ENCODE results near the gene C19orf38. TPM values are rescaled to one million over a fixed set of nuclear protein-coding genes. Genes with fewer than 3 reads are reported as not detected.

C19orf38 gene
- total RNA-seq, 2 experiments from 2014 or later, result 5.2 to 7.5 TPM

- BruUV-seq (replicated peaks), result no TSS peak
- Histone ChIP-seq H3K9me2 (ENCODE audit: insufficient read depth, low read length) (no peaks in the 10 kb centered on the region), H3K79me2 (ENCODE audit: insufficient read depth, low read depth, low read length) (no peaks in the 10 kb centered on the region), H4K20me1 (ENCODE audit: insufficient read depth, low read length) (no peaks in the 10 kb centered on the region), H2AFZ (ENCODE audit: low read length) (no peak overlapping the region), H3K27ac (ENCODE audit: low read depth, low read length, poor library complexity, severe bottlenecking) (no peak overlapping the region), H3K36me3 (ENCODE audit: insufficient read depth, low read length) (peaks cover 56% of the 10 kb centered on the region), H3K9me3 (ENCODE audit: low read length) (no peaks in the 10 kb centered on the region), H3K4me3 (ENCODE audit: low read depth, low read length, poor library complexity, severe bottlenecking) (no peak overlapping the region), H3K4me2 (ENCODE audit: low read length) (no peak overlapping the region), H3K4me1 (ENCODE audit: insufficient read depth, low read length, poor library complexity, severe bottlenecking) (no peaks in the 10 kb centered on the region)
- intact Hi-C loops (cut with micrococcal nuclease; ENCODE audit: unreplicated experiment), result no loop called here
- TF ChIP-seq CTCF (conservative IDR thresholded peaks at IDR 0.05; ENCODE audit: low read length), result no peak
- TF ChIP-seq EZH2phosphoT487 (IDR thresholded peaks at IDR 0.05; ENCODE audit: borderline replicate concordance, low read depth, low read length), result no peak
- POLR2A ChIA-PET, result no interaction called here
- CTCF ChIA-PET (ENCODE audit: unreplicated experiment), result no interaction called here
- no peak for DNase-seq (ENCODE audit: low spot score)
Observed at GRCh38 chr19:10823690-10824089, 24.5 kb upstream of the C19orf38 start.

- BruUV-seq (replicated peaks), result no TSS peak
- Histone ChIP-seq H3K4me1 (ENCODE audit: insufficient read depth, low read length, poor library complexity, severe bottlenecking) (no peaks in the 10 kb centered on the region), H4K20me1 (ENCODE audit: insufficient read depth, low read length) (no peaks in the 10 kb centered on the region), H3K79me2 (ENCODE audit: insufficient read depth, low read depth, low read length) (no peaks in the 10 kb centered on the region), H2AFZ (ENCODE audit: low read length) (no peak overlapping the region), H3K27ac (ENCODE audit: low read depth, low read length, poor library complexity, severe bottlenecking) (no peak overlapping the region), H3K36me3 (ENCODE audit: insufficient read depth, low read length) (peaks cover 58% of the 10 kb centered on the region), H3K9me2 (ENCODE audit: insufficient read depth, low read length) (no peaks in the 10 kb centered on the region), H3K9me3 (ENCODE audit: low read length) (no peaks in the 10 kb centered on the region), H3K4me2 (ENCODE audit: low read length) (no peak overlapping the region), H3K4me3 (ENCODE audit: low read depth, low read length, poor library complexity, severe bottlenecking) (no peak overlapping the region)
- no peak for DNase-seq (ENCODE audit: low spot score)
- no peak for TF ChIP-seq CTCF (conservative IDR thresholded peaks at IDR 0.05; ENCODE audit: low read length)
- TF ChIP-seq EZH2phosphoT487 (IDR thresholded peaks at IDR 0.05; ENCODE audit: borderline replicate concordance, low read depth, low read length), result no peak
- intact Hi-C loops (cut with micrococcal nuclease; ENCODE audit: unreplicated experiment), result no loop called here
- ChIA-PET CTCF (ENCODE audit: unreplicated experiment) (no interaction called here), POLR2A (no interaction called here)
Observed at GRCh38 chr19:10826231-10826630, 22.0 kb upstream of the C19orf38 start.

- POLR2A ChIA-PET, result no interaction called here
- Histone ChIP-seq H3K27ac (ENCODE audit: low read depth, low read length, poor library complexity, severe bottlenecking) (no peak overlapping the region), H3K9me3 (ENCODE audit: low read length) (no peaks in the 10 kb centered on the region), H4K20me1 (ENCODE audit: insufficient read depth, low read length) (no peaks in the 10 kb centered on the region), H3K4me1 (ENCODE audit: insufficient read depth, low read length, poor library complexity, severe bottlenecking) (no peaks in the 10 kb centered on the region), H3K36me3 (ENCODE audit: insufficient read depth, low read length) (peaks cover 59% of the 10 kb centered on the region), H3K9me2 (ENCODE audit: insufficient read depth, low read length) (no peaks in the 10 kb centered on the region), H3K4me3 (ENCODE audit: low read depth, low read length, poor library complexity, severe bottlenecking) (no peak overlapping the region), H3K4me2 (ENCODE audit: low read length) (no peak overlapping the region), H3K79me2 (ENCODE audit: insufficient read depth, low read depth, low read length) (no peaks in the 10 kb centered on the region), H2AFZ (ENCODE audit: low read length) (no peak overlapping the region)
- intact Hi-C loops (cut with micrococcal nuclease; ENCODE audit: unreplicated experiment), result no loop called here
- no TSS peak for BruUV-seq (replicated peaks)
- DNase-seq (ENCODE audit: low spot score), result no peak
- CTCF ChIA-PET (ENCODE audit: unreplicated experiment), result no interaction called here
- TF ChIP-seq EZH2phosphoT487 (IDR thresholded peaks at IDR 0.05; ENCODE audit: borderline replicate concordance, low read depth, low read length), result no peak
- TF ChIP-seq CTCF (conservative IDR thresholded peaks at IDR 0.05; ENCODE audit: low read length), result no peak
Observed at GRCh38 chr19:10826846-10827245, 21.4 kb upstream of the C19orf38 start.

Data from OCI-LY7 (cell line).